Stimulated activated CD4-positive, alpha-beta T cell treated with anti-CD3 and anti-CD28 coated beads, Interleukin-15, amount 100 ng/mL, for 24 hours (primary cell): ENCODE data around the gene ZWILCH.
"Not testable (repeated sequence)": the region's sequence is repeated elsewhere in the genome, so short reads cannot be mapped to it uniquely, and the experiment has no call there.

Experiments
- DNase-seq: peaks from one replicate; pipeline ENCODE4 v3.0.0-alpha.2; 2020

ZWILCH gene

GRCh38 chr15:66586155-66586976, 81.2 kb downstream of the ZWILCH start:
- no peak for DNase-seq

- no peak for DNase-seq
Observed at GRCh38 chr15:66587020-66587419, 81.9 kb downstream of the ZWILCH start.

- DNase-seq: no peak
Observed at GRCh38 chr15:66587749-66588148, 82.6 kb downstream of the ZWILCH start.

- DNase-seq: no peak
Observed at GRCh38 chr15:66588537-66588936, 83.4 kb downstream of the ZWILCH start.

GRCh38 chr15:66588971-66589370, 83.8 kb downstream of the ZWILCH start:
- no peak for DNase-seq

GRCh38 chr15:66589429-66589828, 84.3 kb downstream of the ZWILCH start:
- not testable (repeated sequence) for DNase-seq

GRCh38 chr15:66590435-66590834, 85.3 kb downstream of the ZWILCH start:
- no peak for DNase-seq

GRCh38 chr15:66591322-66591862, 86.3 kb downstream of the ZWILCH start:
- DNase-seq: no peak

- no peak for DNase-seq
Observed at GRCh38 chr15:66592505-66593218, 87.5 kb downstream of the ZWILCH start.

GRCh38 chr15:66593219-66593780, 88.2 kb downstream of the ZWILCH start:
- no peak for DNase-seq

- DNase-seq: no peak
Observed at GRCh38 chr15:66594344-66594743, 89.2 kb downstream of the ZWILCH start.

- no peak for DNase-seq
Observed at GRCh38 chr15:66594836-66595235, 89.7 kb downstream of the ZWILCH start.

- DNase-seq: no peak
Observed at GRCh38 chr15:66595332-66595731, 90.2 kb downstream of the ZWILCH start.

GRCh38 chr15:66595931-66596545, 90.9 kb downstream of the ZWILCH start:
- no peak for DNase-seq

GRCh38 chr15:66598095-66598815, 93.1 kb downstream of the ZWILCH start:
- DNase-seq: no peak
